ENCODE results near the gene ACVR1C. TPM values are rescaled to one million over a fixed set of nuclear protein-coding genes. Genes with fewer than 3 reads are reported as not detected.

Gene ACVR1C
- total RNA-seq, 1 experiment from 2014 or later: 1.2 TPM

DNA sequence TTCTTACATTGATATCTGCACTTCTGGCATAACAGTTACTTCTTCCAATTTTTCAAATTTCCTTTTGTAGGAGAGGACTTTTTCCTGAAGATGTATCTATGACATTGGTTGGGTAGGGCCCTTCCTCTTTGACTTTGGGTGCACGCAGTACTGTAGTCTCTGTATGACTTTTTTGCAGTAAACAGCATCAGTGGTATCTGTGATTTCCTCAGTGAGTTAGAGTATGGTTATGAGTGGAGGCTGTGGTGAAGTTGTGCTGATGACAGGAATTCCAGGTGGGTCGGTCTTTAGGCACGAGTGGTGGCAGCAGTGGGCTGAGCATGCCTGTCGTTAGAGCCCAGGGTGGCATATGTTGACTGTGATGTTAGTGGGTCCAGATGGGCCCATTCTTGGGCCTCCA lies 17.6 kb downstream of the ACVR1C start:
- POLR2A ChIA-PET: no interaction called here
- DNase-seq (ENCODE audit: low spot score) (no peak), ATAC-seq (no peak)
- TF ChIP-seq ZNF263 (CRISPR knock-in tag; IDR thresholded peaks at IDR 0.05; ENCODE audit: low read depth): no peak
- TF ChIP-seq ZNF425 (CRISPR knock-in tag; conservative IDR thresholded peaks at IDR 0.05): no peak
- TF ChIP-seq, protein P1, sequence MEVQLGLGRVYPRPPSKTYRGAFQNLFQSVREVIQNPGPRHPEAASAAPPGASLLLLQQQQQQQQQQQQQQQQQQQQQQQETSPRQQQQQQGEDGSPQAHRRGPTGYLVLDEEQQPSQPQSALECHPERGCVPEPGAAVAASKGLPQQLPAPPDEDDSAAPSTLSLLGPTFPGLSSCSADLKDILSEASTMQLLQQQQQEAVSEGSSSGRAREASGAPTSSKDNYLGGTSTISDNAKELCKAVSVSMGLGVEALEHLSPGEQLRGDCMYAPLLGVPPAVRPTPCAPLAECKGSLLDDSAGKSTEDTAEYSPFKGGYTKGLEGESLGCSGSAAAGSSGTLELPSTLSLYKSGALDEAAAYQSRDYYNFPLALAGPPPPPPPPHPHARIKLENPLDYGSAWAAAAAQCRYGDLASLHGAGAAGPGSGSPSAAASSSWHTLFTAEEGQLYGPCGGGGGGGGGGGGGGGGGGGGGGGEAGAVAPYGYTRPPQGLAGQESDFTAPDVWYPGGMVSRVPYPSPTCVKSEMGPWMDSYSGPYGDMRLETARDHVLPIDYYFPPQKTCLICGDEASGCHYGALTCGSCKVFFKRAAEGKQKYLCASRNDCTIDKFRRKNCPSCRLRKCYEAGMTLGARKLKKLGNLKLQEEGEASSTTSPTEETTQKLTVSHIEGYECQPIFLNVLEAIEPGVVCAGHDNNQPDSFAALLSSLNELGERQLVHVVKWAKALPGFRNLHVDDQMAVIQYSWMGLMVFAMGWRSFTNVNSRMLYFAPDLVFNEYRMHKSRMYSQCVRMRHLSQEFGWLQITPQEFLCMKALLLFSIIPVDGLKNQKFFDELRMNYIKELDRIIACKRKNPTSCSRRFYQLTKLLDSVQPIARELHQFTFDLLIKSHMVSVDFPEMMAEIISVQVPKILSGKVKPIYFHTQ (CRISPR knock-in tag; IDR thresholded peaks at IDR 0.05): no peak
- TF ChIP-seq, protein P2, sequence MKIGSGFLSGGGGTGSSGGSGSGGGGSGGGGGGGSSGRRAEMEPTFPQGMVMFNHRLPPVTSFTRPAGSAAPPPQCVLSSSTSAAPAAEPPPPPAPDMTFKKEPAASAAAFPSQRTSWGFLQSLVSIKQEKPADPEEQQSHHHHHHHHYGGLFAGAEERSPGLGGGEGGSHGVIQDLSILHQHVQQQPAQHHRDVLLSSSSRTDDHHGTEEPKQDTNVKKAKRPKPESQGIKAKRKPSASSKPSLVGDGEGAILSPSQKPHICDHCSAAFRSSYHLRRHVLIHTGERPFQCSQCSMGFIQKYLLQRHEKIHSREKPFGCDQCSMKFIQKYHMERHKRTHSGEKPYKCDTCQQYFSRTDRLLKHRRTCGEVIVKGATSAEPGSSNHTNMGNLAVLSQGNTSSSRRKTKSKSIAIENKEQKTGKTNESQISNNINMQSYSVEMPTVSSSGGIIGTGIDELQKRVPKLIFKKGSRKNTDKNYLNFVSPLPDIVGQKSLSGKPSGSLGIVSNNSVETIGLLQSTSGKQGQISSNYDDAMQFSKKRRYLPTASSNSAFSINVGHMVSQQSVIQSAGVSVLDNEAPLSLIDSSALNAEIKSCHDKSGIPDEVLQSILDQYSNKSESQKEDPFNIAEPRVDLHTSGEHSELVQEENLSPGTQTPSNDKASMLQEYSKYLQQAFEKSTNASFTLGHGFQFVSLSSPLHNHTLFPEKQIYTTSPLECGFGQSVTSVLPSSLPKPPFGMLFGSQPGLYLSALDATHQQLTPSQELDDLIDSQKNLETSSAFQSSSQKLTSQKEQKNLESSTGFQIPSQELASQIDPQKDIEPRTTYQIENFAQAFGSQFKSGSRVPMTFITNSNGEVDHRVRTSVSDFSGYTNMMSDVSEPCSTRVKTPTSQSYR (CRISPR knock-in tag; IDR thresholded peaks at IDR 0.05): no peak
- TF ChIP-seq STAT6 (CRISPR knock-in tag; conservative IDR thresholded peaks at IDR 0.05; ENCODE audit: low read depth): no peak
- TF ChIP-seq ZNF317 (CRISPR knock-in tag; IDR thresholded peaks at IDR 0.05; ENCODE audit: borderline replicate concordance, low read depth): no peak
- TF ChIP-seq RELA (CRISPR knock-in tag; IDR thresholded peaks at IDR 0.05; ENCODE audit: borderline replicate concordance): no peak
- TF ChIP-seq IRF2 (CRISPR knock-in tag; IDR thresholded peaks at IDR 0.05; ENCODE audit: borderline replicate concordance, low read depth): no peak
- no peak for TF ChIP-seq KAT7 (CRISPR knock-in tag; IDR thresholded peaks at IDR 0.05; ENCODE audit: borderline replicate concordance)
- TF ChIP-seq, protein P3, sequence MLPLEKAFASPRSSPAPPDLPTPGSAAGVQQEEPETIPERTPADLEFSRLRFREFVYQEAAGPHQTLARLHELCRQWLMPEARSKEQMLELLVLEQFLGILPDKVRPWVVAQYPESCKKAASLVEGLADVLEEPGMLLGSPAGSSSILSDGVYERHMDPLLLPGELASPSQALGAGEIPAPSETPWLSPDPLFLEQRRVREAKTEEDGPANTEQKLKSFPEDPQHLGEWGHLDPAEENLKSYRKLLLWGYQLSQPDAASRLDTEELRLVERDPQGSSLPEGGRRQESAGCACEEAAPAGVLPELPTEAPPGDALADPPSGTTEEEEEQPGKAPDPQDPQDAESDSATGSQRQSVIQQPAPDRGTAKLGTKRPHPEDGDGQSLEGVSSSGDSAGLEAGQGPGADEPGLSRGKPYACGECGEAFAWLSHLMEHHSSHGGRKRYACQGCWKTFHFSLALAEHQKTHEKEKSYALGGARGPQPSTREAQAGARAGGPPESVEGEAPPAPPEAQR (CRISPR knock-in tag; IDR thresholded peaks at IDR 0.05): no peak
- TF ChIP-seq PRRX2 (CRISPR knock-in tag; IDR thresholded peaks at IDR 0.05): no peak
- TF ChIP-seq, protein P4, sequence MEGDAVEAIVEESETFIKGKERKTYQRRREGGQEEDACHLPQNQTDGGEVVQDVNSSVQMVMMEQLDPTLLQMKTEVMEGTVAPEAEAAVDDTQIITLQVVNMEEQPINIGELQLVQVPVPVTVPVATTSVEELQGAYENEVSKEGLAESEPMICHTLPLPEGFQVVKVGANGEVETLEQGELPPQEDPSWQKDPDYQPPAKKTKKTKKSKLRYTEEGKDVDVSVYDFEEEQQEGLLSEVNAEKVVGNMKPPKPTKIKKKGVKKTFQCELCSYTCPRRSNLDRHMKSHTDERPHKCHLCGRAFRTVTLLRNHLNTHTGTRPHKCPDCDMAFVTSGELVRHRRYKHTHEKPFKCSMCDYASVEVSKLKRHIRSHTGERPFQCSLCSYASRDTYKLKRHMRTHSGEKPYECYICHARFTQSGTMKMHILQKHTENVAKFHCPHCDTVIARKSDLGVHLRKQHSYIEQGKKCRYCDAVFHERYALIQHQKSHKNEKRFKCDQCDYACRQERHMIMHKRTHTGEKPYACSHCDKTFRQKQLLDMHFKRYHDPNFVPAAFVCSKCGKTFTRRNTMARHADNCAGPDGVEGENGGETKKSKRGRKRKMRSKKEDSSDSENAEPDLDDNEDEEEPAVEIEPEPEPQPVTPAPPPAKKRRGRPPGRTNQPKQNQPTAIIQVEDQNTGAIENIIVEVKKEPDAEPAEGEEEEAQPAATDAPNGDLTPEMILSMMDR (IDR thresholded peaks at IDR 0.05): no peak
- TF ChIP-seq, protein P5, sequence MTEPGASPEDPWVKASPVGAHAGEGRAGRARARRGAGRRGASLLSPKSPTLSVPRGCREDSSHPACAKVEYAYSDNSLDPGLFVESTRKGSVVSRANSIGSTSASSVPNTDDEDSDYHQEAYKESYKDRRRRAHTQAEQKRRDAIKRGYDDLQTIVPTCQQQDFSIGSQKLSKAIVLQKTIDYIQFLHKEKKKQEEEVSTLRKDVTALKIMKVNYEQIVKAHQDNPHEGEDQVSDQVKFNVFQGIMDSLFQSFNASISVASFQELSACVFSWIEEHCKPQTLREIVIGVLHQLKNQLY (CRISPR knock-in tag; IDR thresholded peaks at IDR 0.05): no peak
- TF ChIP-seq, protein P6, sequence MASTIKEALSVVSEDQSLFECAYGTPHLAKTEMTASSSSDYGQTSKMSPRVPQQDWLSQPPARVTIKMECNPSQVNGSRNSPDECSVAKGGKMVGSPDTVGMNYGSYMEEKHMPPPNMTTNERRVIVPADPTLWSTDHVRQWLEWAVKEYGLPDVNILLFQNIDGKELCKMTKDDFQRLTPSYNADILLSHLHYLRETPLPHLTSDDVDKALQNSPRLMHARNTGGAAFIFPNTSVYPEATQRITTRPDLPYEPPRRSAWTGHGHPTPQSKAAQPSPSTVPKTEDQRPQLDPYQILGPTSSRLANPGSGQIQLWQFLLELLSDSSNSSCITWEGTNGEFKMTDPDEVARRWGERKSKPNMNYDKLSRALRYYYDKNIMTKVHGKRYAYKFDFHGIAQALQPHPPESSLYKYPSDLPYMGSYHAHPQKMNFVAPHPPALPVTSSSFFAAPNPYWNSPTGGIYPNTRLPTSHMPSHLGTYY (CRISPR knock-in tag; IDR thresholded peaks at IDR 0.05): no peak
- no peak for TF ChIP-seq TEAD4 (CRISPR knock-in tag; IDR thresholded peaks at IDR 0.05)
- no peak for TF ChIP-seq ZNF671 (CRISPR knock-in tag; IDR thresholded peaks at IDR 0.05)
- Mint-ChIP-seq H3K4me1 (no peaks in the 10 kb centered on the region), H3K36me3 (no peaks in the 10 kb centered on the region), H3K27ac (no peak overlapping the region), H3K27me3 (ENCODE audit: low read depth) (peaks cover 36% of the 10 kb centered on the region), H3K4me3 (no peak overlapping the region), H3K9me3 (no peaks in the 10 kb centered on the region)
- CTCF ChIA-PET: no interaction called here
